ENCODE data around the gene GAD1.

GAD1 gene

GRCh38 chr2:170813611-170814532, 2.8 kb upstream of the GAD1 start:
- Histone ChIP-seq H2BK12ac (ENCODE audit: low read length) (no peak overlapping the region), H3K4ac (ENCODE audit: low read depth, low read length) (no peak overlapping the region), H2BK120ac (ENCODE audit: insufficient read depth, low read length, poor library complexity) (no peak overlapping the region), H3K4me1 (ENCODE audit: control insufficient read depth in 1 of 2, insufficient read depth in 2 of 2, low read length in 2 of 2) (peaks cover 10 to 22% of the 10 kb centered on the region in 2 experiments), H2AK5ac (ENCODE audit: low read length) (no peak overlapping the region), H3K9ac (ENCODE audit: low read length) (no peak overlapping the region), H3K23ac (ENCODE audit: low read length) (no peak overlapping the region), H3K4me3 (ENCODE audit: low read depth, low read length) (no peak overlapping the region), H3K9me3 (ENCODE audit: insufficient read depth, low read depth, low read length) (no peaks in the 10 kb centered on the region), H3K27me3 (ENCODE audit: insufficient read depth, low read length) (peaks cover 47% of the 10 kb centered on the region), H3K14ac (ENCODE audit: low read length) (no peak overlapping the region), H3K18ac (ENCODE audit: low read length) (no peak overlapping the region), H3K27ac (ENCODE audit: low read depth, low read length) (no peak overlapping the region), H3K79me1 (ENCODE audit: low read length) (no peaks in the 10 kb centered on the region), H3K36me3 (ENCODE audit: control insufficient read depth in 1 of 2, insufficient read depth in 2 of 2, low read length in 2 of 2) (no peaks in the 10 kb centered on the region), H3K4me2 (ENCODE audit: low read length) (peak overlapping the region; percentile 5), H2AFZ (ENCODE audit: insufficient read depth, low read length, poor library complexity) (no peak overlapping the region), H4K91ac (ENCODE audit: low read depth, low read length) (no peak overlapping the region), H3K79me2 (ENCODE audit: control insufficient read depth, insufficient read depth, low read length, poor library complexity) (no peaks in the 10 kb centered on the region), H2BK5ac (ENCODE audit: low read depth, low read length, poor library complexity) (no peak overlapping the region), H4K8ac (ENCODE audit: low read depth, low read length) (no peak overlapping the region), H4K12ac (ENCODE audit: low read depth, low read length) (no peak overlapping the region)
- WGBS (ENCODE audit: extremely low coverage, insufficient coverage, insufficient read length) = no CpG with 5 or more reads among the region's 41 CpGs
- peak in 1 of 2 donors; percentile 49 for DNase-seq

DNA sequence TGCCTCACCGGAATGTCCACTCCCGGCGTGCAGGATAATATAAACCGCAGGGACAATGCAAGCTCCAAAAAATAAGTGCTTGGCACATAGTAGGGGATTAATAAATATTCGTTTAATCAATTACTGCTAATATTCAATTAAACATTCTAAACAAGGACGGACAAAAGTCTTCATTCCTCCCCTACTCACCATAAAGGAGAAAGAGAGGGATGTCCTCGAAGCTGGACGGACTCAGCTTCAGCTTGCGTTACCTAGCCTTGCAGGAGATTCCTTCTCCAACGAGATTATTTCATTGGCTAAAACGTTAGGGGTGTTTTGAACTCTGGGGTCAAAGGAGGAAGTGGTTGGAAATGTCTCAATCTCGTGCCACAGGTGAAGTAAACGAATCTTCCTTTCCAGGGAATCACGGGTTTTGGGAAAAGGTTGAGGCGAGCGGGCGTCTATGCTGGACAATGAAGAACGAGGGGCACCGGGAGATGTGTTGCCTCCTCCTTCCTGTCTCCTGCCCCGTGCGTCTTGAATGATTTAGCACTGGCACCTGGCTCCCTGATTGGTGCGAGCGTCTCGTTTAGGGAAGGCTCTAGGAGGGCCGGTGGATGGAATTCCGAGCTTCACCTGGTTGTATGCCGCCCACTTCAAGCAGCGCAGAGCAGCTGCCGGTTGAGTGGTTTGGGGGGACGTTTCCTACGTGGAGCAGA, 2.0 kb upstream of the GAD1 start:
- no peaks in the 10 kb centered on the region for H3K36me3 ChIP-seq (ENCODE audit: control insufficient read depth in 1 of 2, insufficient read depth in 2 of 2, low read length in 2 of 2)
- no peak overlapping the region for H2BK120ac ChIP-seq (ENCODE audit: insufficient read depth, low read length, poor library complexity)
- no peak overlapping the region for H3K4ac ChIP-seq (ENCODE audit: low read depth, low read length)
- H3K79me2 ChIP-seq (ENCODE audit: control insufficient read depth, insufficient read depth, low read length, poor library complexity) = no peaks in the 10 kb centered on the region
- no peak overlapping the region for H3K9ac ChIP-seq (ENCODE audit: low read length)
- H3K14ac ChIP-seq (ENCODE audit: low read length) = no peak overlapping the region
- no peak overlapping the region for H3K27ac ChIP-seq (ENCODE audit: low read depth, low read length)
- no peak overlapping the region for H3K4me3 ChIP-seq (ENCODE audit: low read depth, low read length)
- H3K79me1 ChIP-seq (ENCODE audit: low read length) = no peaks in the 10 kb centered on the region
- no peak overlapping the region for H2AFZ ChIP-seq (ENCODE audit: insufficient read depth, low read length, poor library complexity)
- no peak overlapping the region for H4K91ac ChIP-seq (ENCODE audit: low read depth, low read length)
- H4K12ac ChIP-seq (ENCODE audit: low read depth, low read length) = no peak overlapping the region
- no peaks in the 10 kb centered on the region for H3K9me3 ChIP-seq (ENCODE audit: insufficient read depth, low read depth, low read length)
- H3K18ac ChIP-seq (ENCODE audit: low read length) = no peak overlapping the region
- H3K4me2 ChIP-seq (ENCODE audit: low read length) = no peak overlapping the region
- DNase-seq = no peak
- H4K8ac ChIP-seq (ENCODE audit: low read depth, low read length) = no peak overlapping the region
- H2AK5ac ChIP-seq (ENCODE audit: low read length) = no peak overlapping the region
- no peak overlapping the region for H3K23ac ChIP-seq (ENCODE audit: low read length)
- no CpG with 5 or more reads among the region's 31 CpGs for WGBS (ENCODE audit: extremely low coverage, insufficient coverage, insufficient read length)
- H3K27me3 ChIP-seq (ENCODE audit: insufficient read depth, low read length) = peaks cover 55% of the 10 kb centered on the region
- H2BK12ac ChIP-seq (ENCODE audit: low read length) = no peak overlapping the region
- H2BK5ac ChIP-seq (ENCODE audit: low read depth, low read length, poor library complexity) = no peak overlapping the region
- peaks cover 10 to 22% of the 10 kb centered on the region in 2 experiments for H3K4me1 ChIP-seq (ENCODE audit: control insufficient read depth in 1 of 2, insufficient read depth in 2 of 2, low read length in 2 of 2)

DNA sequence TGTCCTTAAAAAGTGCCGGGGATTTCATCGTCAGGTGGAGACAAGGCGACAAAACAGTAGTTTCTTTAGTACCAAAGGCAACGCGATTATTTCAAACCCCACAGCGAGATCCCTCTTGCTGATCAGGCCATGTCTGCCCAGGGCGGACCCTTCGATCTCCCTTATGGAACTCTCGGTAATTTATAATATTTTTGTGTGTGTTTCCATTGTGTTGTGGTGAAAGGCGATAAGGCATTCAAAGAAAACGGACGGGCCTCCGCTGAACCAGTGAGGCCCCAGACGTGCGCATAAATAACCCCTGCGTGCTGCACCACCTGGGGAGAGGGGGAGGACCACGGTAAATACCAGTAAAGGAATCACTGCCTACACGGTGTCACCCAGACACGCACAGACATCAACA, 1.4 kb upstream of the GAD1 start:
- Histone ChIP-seq H2AFZ (ENCODE audit: insufficient read depth, low read length, poor library complexity) (no peak overlapping the region), H3K27me3 (ENCODE audit: insufficient read depth, low read length) (peaks cover 60% of the 10 kb centered on the region), H3K27ac (ENCODE audit: low read depth, low read length) (no peak overlapping the region), H3K14ac (ENCODE audit: low read length) (no peak overlapping the region), H2BK12ac (ENCODE audit: low read length) (no peak overlapping the region), H3K4ac (ENCODE audit: low read depth, low read length) (no peak overlapping the region), H3K79me2 (ENCODE audit: control insufficient read depth, insufficient read depth, low read length, poor library complexity) (no peaks in the 10 kb centered on the region), H3K4me1 (ENCODE audit: control insufficient read depth in 1 of 2, insufficient read depth in 2 of 2, low read length in 2 of 2) (peaks cover 12 to 22% of the 10 kb centered on the region in 2 experiments), H4K12ac (ENCODE audit: low read depth, low read length) (no peak overlapping the region), H3K23ac (ENCODE audit: low read length) (no peak overlapping the region), H2AK5ac (ENCODE audit: low read length) (no peak overlapping the region), H2BK5ac (ENCODE audit: low read depth, low read length, poor library complexity) (no peak overlapping the region), H4K8ac (ENCODE audit: low read depth, low read length) (no peak overlapping the region), H3K79me1 (ENCODE audit: low read length) (no peaks in the 10 kb centered on the region), H3K18ac (ENCODE audit: low read length) (no peak overlapping the region), H3K4me3 (ENCODE audit: low read depth, low read length) (no peak overlapping the region), H3K9ac (ENCODE audit: low read length) (no peak overlapping the region), H2BK120ac (ENCODE audit: insufficient read depth, low read length, poor library complexity) (no peak overlapping the region), H3K9me3 (ENCODE audit: insufficient read depth, low read depth, low read length) (peaks cover 2% of the 10 kb centered on the region), H3K4me2 (ENCODE audit: low read length) (peak overlapping the region; percentile 35), H4K91ac (ENCODE audit: low read depth, low read length) (no peak overlapping the region), H3K36me3 (ENCODE audit: control insufficient read depth in 1 of 2, insufficient read depth in 2 of 2, low read length in 2 of 2) (no peaks in the 10 kb centered on the region)
- no CpG with 5 or more reads among the region's 19 CpGs for WGBS (ENCODE audit: extremely low coverage, insufficient coverage, insufficient read length)
- DNase-seq = no peak

DNA sequence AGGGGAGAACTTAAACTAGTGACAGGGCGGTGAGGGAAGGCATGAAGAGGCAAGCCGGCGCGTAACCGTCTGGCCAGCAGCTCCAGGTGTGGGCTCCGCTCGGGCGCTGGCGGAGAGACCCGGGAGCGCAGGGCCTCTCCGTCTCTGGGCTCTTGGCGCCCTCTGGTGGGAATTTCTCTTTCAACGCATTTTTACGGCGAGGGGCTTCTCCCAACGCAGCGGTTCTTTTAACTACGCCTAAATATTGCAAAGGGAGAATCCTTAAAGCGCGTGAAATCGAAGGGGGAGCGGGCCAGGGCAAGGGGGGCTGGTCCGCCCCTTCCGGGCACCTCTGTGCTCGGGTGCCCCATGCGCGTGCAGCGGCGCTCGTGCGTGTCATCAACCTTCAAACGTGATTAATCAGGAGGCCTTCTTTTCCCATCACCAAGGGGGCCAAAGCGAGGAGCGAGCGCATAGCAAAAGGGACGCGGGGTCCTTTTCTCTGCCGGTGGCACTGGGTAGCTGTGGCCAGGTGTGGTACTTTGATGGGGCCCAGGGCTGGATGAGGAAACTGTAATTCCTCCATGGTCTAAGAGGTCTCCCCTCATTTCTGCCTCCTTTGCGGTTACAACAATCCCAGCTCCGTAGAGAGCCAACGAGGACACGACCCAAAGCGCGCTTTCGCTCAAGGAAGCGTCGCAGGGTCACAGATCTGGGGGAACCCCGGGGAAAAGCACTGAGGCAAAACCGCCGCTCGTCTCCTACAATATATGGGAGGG, 762 bp upstream of the GAD1 start:
- Histone ChIP-seq H3K79me1 (ENCODE audit: low read length) (no peaks in the 10 kb centered on the region), H2BK12ac (ENCODE audit: low read length) (no peak overlapping the region), H3K4me3 (ENCODE audit: low read depth, low read length) (no peak overlapping the region), H3K9ac (ENCODE audit: low read length) (no peak overlapping the region), H3K18ac (ENCODE audit: low read length) (no peak overlapping the region), H3K23ac (ENCODE audit: low read length) (no peak overlapping the region), H3K27me3 (ENCODE audit: insufficient read depth, low read length) (peaks cover 66% of the 10 kb centered on the region), H3K79me2 (ENCODE audit: control insufficient read depth, insufficient read depth, low read length, poor library complexity) (no peaks in the 10 kb centered on the region), H3K27ac (ENCODE audit: low read depth, low read length) (no peak overlapping the region), H2BK120ac (ENCODE audit: insufficient read depth, low read length, poor library complexity) (no peak overlapping the region), H3K4me1 (ENCODE audit: control insufficient read depth in 1 of 2, insufficient read depth in 2 of 2, low read length in 2 of 2) (peaks cover 16 to 23% of the 10 kb centered on the region in 2 experiments), H2BK5ac (ENCODE audit: low read depth, low read length, poor library complexity) (no peak overlapping the region), H3K9me3 (ENCODE audit: insufficient read depth, low read depth, low read length) (peaks cover 2% of the 10 kb centered on the region), H3K4ac (ENCODE audit: low read depth, low read length) (no peak overlapping the region), H2AFZ (ENCODE audit: insufficient read depth, low read length, poor library complexity) (no peak overlapping the region), H3K14ac (ENCODE audit: low read length) (no peak overlapping the region), H4K8ac (ENCODE audit: low read depth, low read length) (no peak overlapping the region), H4K91ac (ENCODE audit: low read depth, low read length) (no peak overlapping the region), H4K12ac (ENCODE audit: low read depth, low read length) (no peak overlapping the region), H2AK5ac (ENCODE audit: low read length) (no peak overlapping the region), H3K36me3 (ENCODE audit: control insufficient read depth in 1 of 2, insufficient read depth in 2 of 2, low read length in 2 of 2) (no peaks in the 10 kb centered on the region), H3K4me2 (ENCODE audit: low read length) (peak overlapping the region; percentile 81)
- WGBS (ENCODE audit: extremely low coverage, insufficient coverage, insufficient read length) = no CpG with 5 or more reads among the region's 52 CpGs
- DNase-seq = peak; percentile 66 to 86

All from trophoblast cell (in vitro differentiated cells and primary cell).